Right lung (tissue), 5 donors: ENCODE data around the gene BABAM2. TPM values are rescaled to one million over a fixed set of nuclear protein-coding genes. Genes with fewer than 3 reads are reported as not detected.

Experiments
- DNase-seq, 2 donors: peaks; one replicate each; pipeline ENCODE4 v3.0.0-alpha.2; 2013
- polyA plus RNA-seq, 5 donors: library from polyadenylated mRNA; unstranded; fragments of 120-200 nt; gene quantifications; one replicate each; pipeline versions ENCODE4 v1.2.1 to v1.2.3, GENCODE V29; 2013; ENCODE audit warnings: inconsistent platforms in 1 of 5, low replicate concordance in 1 of 5; ENCODE audit not compliant: insufficient read length in 5 of 5, insufficient read depth in 1 of 5

BABAM2 gene
- polyA plus RNA-seq, 5 donors: 26.9 to 29.0 (median 27.3) TPM

- DNase-seq: no peak
These were observed 422.0 kb downstream of the BABAM2 start for GRCh38 chr2:28312307-28313219.

- DNase-seq: no peak
These were observed 422.8 kb downstream of the BABAM2 start for GRCh38 chr2:28313220-28313784.

GRCh38 chr2:28314968-28315367 is 424.4 kb downstream of the BABAM2 start:
- DNase-seq: no peak

GRCh38 chr2:28316546-28317335 is 426.2 kb downstream of the BABAM2 start:
- DNase-seq: no peak

- no peak for DNase-seq
These were observed 426.9 kb downstream of the BABAM2 start for GRCh38 chr2:28317390-28317789.

- no peak for DNase-seq
These were observed 427.5 kb downstream of the BABAM2 start for GRCh38 chr2:28318023-28318422.

- DNase-seq: no peak
These were observed 428.1 kb downstream of the BABAM2 start for GRCh38 chr2:28318462-28319117.

GRCh38 chr2:28319118-28320008 is 428.8 kb downstream of the BABAM2 start:
- DNase-seq: no peak

GRCh38 chr2:28320009-28320365 is 429.5 kb downstream of the BABAM2 start:
- DNase-seq: no peak

- DNase-seq: no peak
These were observed 429.8 kb downstream of the BABAM2 start for GRCh38 chr2:28320371-28320770.

GRCh38 chr2:28321426-28321825 is 430.9 kb downstream of the BABAM2 start:
- DNase-seq: no peak

GRCh38 chr2:28322051-28322450 is 431.5 kb downstream of the BABAM2 start:
- DNase-seq: no peak

GRCh38 chr2:28322456-28322855 is 431.9 kb downstream of the BABAM2 start:
- no peak for DNase-seq

- DNase-seq: no peak
These were observed 432.5 kb downstream of the BABAM2 start for GRCh38 chr2:28322981-28323396.

GRCh38 chr2:28325173-28325566 is 434.6 kb downstream of the BABAM2 start:
- no peak for DNase-seq

GRCh38 chr2:28325567-28326468 is 435.3 kb downstream of the BABAM2 start:
- DNase-seq: no peak

GRCh38 chr2:28326469-28326805 is 435.9 kb downstream of the BABAM2 start:
- DNase-seq: no peak

GRCh38 chr2:28326881-28327505 is 436.5 kb downstream of the BABAM2 start:
- DNase-seq: peak; percentile 52 to 55

- DNase-seq: no peak
These were observed 437.0 kb downstream of the BABAM2 start for GRCh38 chr2:28327581-28327955.
